ENCODE measurements around the gene IPCEF1.

The IPCEF1 gene

GRCh38 chr6:154356690-154357089 lies at the start of gene IPCEF1:
TSS of gene IPCEF1 (minus strand) at chr6:154356803. CDS start at chr6:154265947, 90,856 bp downstream.
- FAIRE-seq (no peak), DNase-seq (ENCODE audit: low spot score) (no peak)

DNA sequence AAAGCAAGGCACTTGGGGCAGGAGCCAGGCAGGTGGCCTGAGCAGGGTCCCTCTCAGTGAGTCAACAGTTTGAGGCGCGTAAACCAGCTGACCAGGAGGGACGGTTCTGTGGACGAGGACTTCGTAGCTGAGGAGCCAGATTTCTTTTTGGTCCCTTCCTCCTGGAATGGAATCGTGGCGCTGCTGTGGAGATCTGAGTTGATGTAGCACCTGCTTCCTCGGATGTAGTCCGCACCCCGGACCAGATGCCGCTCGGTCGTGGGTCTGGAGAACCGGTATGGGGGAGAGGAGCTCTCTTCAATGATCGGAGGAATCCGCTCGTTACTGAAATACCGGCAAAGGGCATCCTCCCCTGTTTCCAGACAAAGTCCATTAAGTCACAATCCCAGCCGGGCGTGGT lies 49.7 kb upstream of the IPCEF1 start:
- FAIRE-seq = no peak
- DNase-seq (ENCODE audit: low spot score) = no peak

DNA sequence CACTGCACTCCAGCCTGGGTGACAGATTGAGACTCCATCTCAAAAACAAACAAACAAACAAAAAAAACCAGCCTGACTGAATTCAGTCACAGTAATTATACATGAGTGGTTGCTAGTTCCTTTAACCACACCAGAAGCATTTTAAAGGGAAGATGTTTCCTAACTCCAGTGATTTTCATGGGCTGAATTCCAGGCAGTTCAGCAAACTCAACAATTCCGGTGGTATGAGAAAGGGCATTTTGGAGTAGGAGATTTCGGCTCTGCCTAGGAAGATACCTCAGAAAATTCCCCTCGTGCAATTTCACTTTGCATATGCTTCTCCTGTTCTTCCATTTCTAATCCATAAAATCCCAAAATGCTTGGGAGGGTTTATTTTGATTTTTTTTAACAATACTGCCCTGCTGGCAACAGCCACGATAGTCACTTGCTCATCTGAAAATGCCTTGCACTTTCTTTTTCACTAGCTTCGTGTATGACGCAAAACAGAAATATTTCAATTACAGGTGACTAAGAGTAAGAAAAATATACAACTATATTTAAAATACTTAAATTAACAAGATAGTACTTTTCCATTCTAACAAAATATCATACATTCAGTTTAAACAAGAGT lies 48.3 kb upstream of the IPCEF1 start:
- FAIRE-seq = no peak
- DNase-seq (ENCODE audit: low spot score) = no peak

GRCh38 chr6:154403788-154404187 lies 47.2 kb upstream of the IPCEF1 start:
- peak; percentile 48 for DNase-seq (ENCODE audit: low spot score)
- no peak for FAIRE-seq

DNA sequence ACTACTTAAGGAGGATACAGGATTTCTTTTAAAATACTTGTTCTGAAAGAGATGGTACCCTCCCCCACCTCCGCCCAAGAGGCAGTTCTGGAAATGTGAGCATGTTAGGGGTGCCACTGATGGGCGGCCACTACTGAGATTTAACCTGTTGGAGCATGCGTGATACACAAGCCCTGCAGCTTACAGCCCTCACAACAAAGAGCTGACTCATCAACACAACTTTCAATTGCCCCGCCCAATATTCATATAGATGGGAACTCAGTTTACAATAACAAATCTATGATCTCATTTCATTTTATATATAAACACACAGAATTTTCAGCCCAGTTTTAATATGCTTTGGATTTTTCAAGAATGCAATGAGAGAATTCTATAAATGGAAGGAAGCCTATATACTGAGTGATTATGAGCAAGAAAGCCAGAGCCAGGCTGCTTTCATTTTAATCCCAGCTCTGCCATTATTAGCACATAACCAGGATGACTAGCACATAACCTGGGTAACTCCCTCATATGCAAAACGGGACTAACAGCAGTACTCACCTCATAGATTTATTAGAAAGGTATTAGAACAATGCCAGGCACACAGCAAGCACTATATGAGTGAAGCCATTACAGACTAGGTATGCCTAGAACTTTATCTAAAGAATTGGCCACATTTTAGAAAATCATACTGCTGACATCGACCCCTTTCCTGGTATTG lies 45.6 kb upstream of the IPCEF1 start:
- no peak for DNase-seq (ENCODE audit: low spot score)

DNA sequence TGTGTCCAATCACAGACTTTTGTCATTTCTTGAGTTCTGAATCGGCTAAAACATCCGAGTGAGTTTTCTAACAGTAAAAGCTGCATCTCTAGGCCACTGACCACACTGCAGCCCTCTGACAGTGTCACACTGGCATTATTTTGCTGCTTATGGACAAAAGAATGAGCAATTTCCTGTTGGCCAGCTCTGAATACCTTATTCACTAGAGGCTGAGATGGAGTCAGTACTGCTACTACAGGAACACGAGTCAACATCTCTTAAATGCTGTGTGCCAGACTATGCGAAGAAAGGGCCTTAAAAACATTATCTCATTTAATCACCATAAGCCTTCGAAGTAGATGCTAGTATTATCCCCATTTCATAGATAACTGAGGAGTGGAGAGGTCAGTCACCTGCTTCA lies 42.5 kb upstream of the IPCEF1 start:
- DNase-seq (ENCODE audit: low spot score) = peak; percentile 70
- no peak for FAIRE-seq

More for the DNA sequence above, 45.6 kb upstream of the IPCEF1 start:
- no peak for FAIRE-seq

GRCh38 chr6:154397491-154398195 lies 41.0 kb upstream of the IPCEF1 start:
- DNase-seq (ENCODE audit: low spot score) = no peak
- no peak for FAIRE-seq

DNA sequence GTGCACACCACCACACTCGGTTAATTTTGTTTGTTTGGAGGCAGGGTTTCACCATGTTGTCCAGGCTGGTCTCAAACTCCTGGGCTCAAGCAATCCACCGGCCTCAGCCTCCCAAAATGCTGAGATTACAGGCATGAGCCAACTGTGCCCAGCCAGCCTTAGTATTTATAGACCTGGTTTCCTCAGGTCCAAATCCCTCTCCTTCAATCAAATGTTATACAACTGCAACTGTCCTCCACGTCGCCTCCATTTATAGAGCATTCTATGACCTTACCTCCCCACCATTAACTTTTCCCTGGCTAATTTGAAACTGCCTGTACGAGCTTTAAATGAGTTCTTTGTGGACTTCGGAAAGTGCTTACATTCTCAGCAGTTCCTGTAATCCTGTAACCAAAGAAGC lies 39.3 kb upstream of the IPCEF1 start:
- DNase-seq (ENCODE audit: low spot score) (no peak), FAIRE-seq (no peak)

DNA sequence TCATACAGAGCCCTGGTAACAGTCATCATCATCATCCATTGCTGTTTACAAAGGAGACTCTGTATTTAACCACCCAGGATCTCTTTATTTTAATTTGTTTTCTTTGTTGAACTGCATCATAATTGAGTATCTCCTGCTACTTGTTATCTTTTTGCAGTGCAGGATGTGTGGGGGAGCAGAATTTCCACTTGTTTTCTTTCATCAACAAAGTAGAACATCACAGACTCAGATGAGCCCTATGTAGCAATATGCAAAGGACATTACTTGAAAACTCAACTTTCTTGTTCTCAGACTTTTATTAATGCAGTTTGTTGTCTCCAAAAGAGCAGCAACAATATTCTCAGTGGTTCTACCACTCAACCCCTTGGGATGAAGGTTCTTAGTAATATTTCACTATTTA lies 38.7 kb upstream of the IPCEF1 start:
- FAIRE-seq (no peak), DNase-seq (ENCODE audit: low spot score) (no peak)

- FAIRE-seq = no peak
- no peak for DNase-seq (ENCODE audit: low spot score)
Observed at GRCh38 chr6:154394571-154394970, 38.0 kb upstream of the IPCEF1 start.

DNA sequence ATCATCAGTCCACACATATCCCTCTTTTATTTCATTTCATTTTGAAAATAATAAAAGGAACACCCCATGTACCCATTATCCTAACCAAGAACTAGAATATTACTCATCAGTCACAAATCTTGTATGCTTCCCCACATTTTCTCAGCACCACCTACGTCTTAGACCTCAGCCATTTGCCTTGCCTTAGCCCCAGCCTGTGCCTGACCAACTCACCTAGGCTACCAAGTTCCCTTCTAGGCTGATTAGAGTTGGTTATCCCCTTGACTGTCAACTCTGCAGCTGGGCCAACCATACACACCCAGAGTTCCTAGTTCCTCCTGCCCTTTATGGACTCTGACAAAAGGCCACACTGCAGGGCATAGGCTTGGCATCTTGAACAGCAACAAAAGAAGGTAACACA lies 33.4 kb upstream of the IPCEF1 start:
- DNase-seq (ENCODE audit: low spot score) = no peak
- no peak for FAIRE-seq

- FAIRE-seq (no peak), DNase-seq (ENCODE audit: low spot score) (no peak)
Observed at GRCh38 chr6:154388803-154389202, 32.2 kb upstream of the IPCEF1 start.

GRCh38 chr6:154386848-154387717 lies 30.5 kb upstream of the IPCEF1 start:
- peak; percentile 96 for FAIRE-seq
- DNase-seq (ENCODE audit: low spot score) = peak; percentile 77

GRCh38 chr6:154384191-154384590 lies 27.6 kb upstream of the IPCEF1 start:
- DNase-seq (ENCODE audit: low spot score) (no peak), FAIRE-seq (no peak)

DNA sequence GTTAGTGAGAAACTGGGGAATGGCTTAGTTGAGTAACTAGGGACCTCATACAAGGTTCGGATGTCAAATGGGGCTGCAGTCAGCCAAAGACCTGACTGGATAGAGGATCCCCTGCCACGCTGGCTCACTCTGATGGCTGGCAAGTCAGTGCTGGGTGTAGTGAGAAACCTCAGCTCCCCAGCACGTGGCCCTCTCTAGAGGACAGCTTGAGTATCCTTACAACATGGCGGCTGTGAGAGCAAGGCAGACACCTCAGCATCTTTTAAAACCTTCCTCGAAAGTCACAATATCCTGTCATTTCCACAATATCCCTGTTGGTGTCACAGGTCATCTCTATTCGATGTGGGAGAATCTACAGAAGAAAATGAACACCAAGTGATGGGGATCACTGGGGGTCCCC lies 26.7 kb upstream of the IPCEF1 start:
- DNase-seq (ENCODE audit: low spot score) (no peak), FAIRE-seq (no peak)

DNA sequence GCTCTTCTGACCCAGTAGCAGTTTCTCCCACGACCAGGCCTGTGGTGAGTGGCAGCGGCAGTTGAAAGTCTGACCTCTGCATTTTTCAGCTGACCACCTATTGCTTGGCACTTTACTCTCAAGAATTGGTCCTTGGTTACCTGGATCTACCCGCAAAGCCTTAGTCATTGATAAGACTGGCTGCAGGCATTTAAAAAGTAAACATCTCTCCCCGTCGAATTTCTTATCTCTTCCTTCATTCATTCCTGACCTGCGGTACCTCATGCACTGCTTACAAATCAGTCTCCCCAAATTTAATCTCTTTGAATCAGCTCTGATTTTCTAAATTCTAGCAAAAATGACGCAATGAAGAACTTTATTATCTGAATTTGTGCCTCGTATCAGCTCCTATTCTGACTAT lies 26.1 kb upstream of the IPCEF1 start:
- peak; percentile 71 for FAIRE-seq
- DNase-seq (ENCODE audit: low spot score) = peak; percentile 70

DNA sequence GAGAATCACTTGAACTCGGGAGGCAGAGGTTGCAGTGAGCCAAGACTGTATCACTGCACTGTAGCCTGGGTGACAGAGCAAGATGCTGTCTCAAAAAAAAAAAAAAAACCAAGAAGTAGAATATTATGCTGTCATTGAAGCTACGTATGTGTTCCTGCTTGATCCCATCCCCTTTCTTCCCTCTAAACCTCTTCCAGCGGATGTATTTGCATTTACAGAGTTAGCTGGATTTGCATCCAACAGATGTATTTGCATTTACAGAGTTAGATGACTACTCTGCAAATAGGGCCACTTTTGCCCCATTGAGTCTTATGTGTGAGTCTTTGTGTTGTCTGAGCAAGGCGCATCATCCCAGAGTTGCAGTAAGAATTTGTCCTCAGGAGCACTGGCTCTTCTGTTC lies 24.9 kb upstream of the IPCEF1 start:
- FAIRE-seq (no peak), DNase-seq (ENCODE audit: low spot score) (no peak)

DNA sequence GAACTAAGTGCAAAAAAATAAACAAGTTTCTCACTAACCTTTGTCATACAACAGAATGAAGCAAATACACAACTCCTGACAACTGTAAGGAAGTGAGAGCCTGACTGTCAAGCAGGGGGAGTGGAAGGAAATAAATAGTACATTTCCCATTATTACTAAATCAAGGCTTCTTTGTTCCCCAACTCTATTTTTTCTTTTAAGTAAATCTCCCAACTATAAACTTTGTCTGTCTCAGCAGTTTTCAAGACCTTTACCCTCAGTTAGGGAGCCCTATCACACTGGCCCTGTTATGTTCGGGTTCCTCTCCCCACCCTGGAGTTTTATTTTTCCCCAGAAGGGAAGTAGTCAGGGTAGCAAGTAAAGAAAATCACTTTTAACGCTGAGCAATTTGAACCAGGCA lies 24.1 kb upstream of the IPCEF1 start:
- FAIRE-seq (no peak), DNase-seq (ENCODE audit: low spot score) (no peak)

DNA sequence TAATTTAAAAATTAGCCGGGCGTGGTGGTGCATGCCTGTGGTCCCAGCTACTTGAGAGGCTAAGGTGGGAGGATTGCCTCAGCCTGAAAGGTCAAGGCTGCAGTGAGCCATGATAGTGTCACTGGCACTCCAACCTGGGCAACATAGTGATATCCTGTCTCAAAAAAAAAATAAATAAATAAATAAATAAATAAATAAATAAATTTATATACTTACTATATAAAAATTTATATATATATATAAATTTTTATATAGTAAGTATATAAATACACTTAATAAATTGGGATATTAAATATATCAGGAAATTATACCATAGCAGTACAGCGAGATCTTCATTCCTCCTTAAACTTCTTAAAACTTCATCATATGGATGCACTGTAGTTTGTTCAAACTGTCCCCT lies 23.0 kb upstream of the IPCEF1 start:
- FAIRE-seq (peak; percentile 53), DNase-seq (ENCODE audit: low spot score) (no peak)

DNA sequence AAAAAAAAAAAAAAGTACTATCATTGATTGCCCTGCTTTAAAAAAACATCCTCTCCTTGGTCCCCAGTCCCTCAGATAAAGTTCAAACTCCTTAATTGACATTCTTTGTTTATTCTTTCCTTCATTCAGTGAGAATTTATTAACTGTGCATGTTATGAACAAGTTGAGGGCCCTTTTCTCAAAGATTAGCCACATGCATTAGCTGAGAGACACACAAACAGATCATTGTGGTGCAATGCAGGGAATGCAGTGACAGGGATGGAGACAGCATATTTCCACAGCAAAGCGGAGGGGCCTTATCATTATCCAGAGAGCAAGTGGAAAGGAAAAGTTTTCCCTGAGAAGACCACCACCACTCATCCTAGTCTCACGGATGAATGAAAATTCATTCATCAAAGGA lies 21.9 kb upstream of the IPCEF1 start:
- DNase-seq (ENCODE audit: low spot score) = no peak
- no peak for FAIRE-seq

DNA sequence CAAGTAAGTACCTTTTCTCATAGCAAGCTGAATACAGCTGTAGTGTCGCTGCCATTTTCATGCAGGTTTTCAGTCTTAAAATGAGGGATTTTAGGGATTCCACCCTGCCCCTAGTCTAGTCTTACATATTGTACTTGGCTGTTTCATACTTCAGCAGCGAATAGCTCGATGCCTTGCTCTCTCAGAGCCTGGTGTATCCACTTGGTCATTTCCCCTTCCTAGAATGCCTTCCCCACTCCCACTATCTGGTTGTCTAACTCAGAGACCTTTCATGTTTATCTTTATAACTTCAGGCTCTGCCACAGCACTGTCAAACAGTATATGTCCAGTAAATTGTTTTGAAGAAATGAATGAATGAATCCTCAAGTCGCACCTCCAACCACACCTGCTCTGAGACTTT lies 21.1 kb upstream of the IPCEF1 start:
- FAIRE-seq (no peak), DNase-seq (ENCODE audit: low spot score) (no peak)

- DNase-seq (ENCODE audit: low spot score) (no peak), FAIRE-seq (no peak)
Observed at GRCh38 chr6:154373971-154374370, 17.4 kb upstream of the IPCEF1 start.

Data from RCC 7860 (cell line).